HFF-Myc (cell line): ENCODE measurements around the gene RASGRF1.

Source experiments
- DNase-seq: peaks from one replicate; pipeline ENCODE4 v3.0.0-alpha.2; 2011; ENCODE audit warnings: low read depth; ENCODE audit errors: extremely low read depth
- H3K4me3 ChIP-seq: replicated peaks from 2 replicates; pipeline ENCODE4 v1.5.1; 2011; ENCODE audit warnings: low read depth, mild to moderate bottlenecking, control low read depth, low read length
- CTCF ChIP-seq: IDR thresholded peaks from 2 replicates; pipeline ENCODE4 v1.5.1; 2012; ENCODE audit warnings: mild to moderate bottlenecking, low read depth, low read length, control low read depth; ENCODE audit errors: missing control alignments

RASGRF1 gene

GRCh38 chr15:78917888-78918287, 172.7 kb downstream of the RASGRF1 start:
- no peak overlapping the region for H3K4me3 ChIP-seq
- no peak for DNase-seq
- no peak for TF ChIP-seq CTCF

GRCh38 chr15:78916088-78916487, 174.5 kb downstream of the RASGRF1 start:
- no peak overlapping the region for H3K4me3 ChIP-seq
- DNase-seq: no peak
- no peak for TF ChIP-seq CTCF

GRCh38 chr15:78915341-78916087, 175.1 kb downstream of the RASGRF1 start:
- no peak overlapping the region for H3K4me3 ChIP-seq
- TF ChIP-seq CTCF: no peak
- no peak for DNase-seq

- TF ChIP-seq CTCF: peak; percentile 56
- no peak for DNase-seq
- H3K4me3 ChIP-seq: no peak overlapping the region
These were observed 176.4 kb downstream of the RASGRF1 start for GRCh38 chr15:78914027-78914764.

- H3K4me3 ChIP-seq: no peak overlapping the region
- no peak for DNase-seq
- no peak for TF ChIP-seq CTCF
These were observed 177.6 kb downstream of the RASGRF1 start for GRCh38 chr15:78913012-78913411.

- no peak for DNase-seq
- H3K4me3 ChIP-seq: no peak overlapping the region
- no peak for TF ChIP-seq CTCF
These were observed 178.3 kb downstream of the RASGRF1 start for GRCh38 chr15:78912316-78912715.

- TF ChIP-seq CTCF: no peak
- no peak overlapping the region for H3K4me3 ChIP-seq
- no peak for DNase-seq
These were observed 180.3 kb downstream of the RASGRF1 start for GRCh38 chr15:78910271-78910670.
